B cell (primary cell): ENCODE data around the gene FARSB. TPM values are rescaled to one million over a fixed set of nuclear protein-coding genes. Genes with fewer than 3 reads are reported as not detected.

Source experiments
- ATAC-seq: fragments of 200-7000 bp; cut with Tn5 transposase; one replicate; pipeline ENCODE4 v1.10.0; 2021; ENCODE audit warnings: low read depth, mild to moderate bottlenecking, moderate number of reproducible peaks, moderate library complexity
- CTCF ChIA-PET: fragments of 350-600 bp; sonication (Branson Sonifier 250); formaldehyde crosslinking; loops from one replicate; lab custom pipeline; 2021; ENCODE audit warnings: antibody characterized with exemption, inconsistent platforms; lab: Charles Lee
- POLR2A ChIA-PET: fragments of 350-600 bp; sonication (Branson Sonifier 250); formaldehyde crosslinking; loops from one replicate; lab custom pipeline; 2021; ENCODE audit warnings: antibody characterized with exemption; lab: Charles Lee
- DNase-seq: peaks from one replicate; pipeline ENCODE4 v3.0.0; 2013
- H2AFZ ChIP-seq: 2 replicates; pipeline ENCODE4 v1.6.1; 2012; ENCODE audit warnings: mild to moderate bottlenecking, low read depth, low read length; ENCODE audit not compliant: insufficient read depth, poor library complexity, severe bottlenecking
- H3K27ac ChIP-seq, 2 donors: 1 replicate in 1 of 2; 2 replicates in 1 of 2; pipeline ENCODE4 v1.5.1; 2012 to 2013; ENCODE audit warnings: low read length in 2 of 2, mild to moderate bottlenecking in 2 of 2, moderate library complexity in 1 of 2
- H3K27me3 ChIP-seq, 4 experiments: fragments of 200-600 bp in 1 of 4; sonication (generic) in 1 of 4; replicated peaks in 1 of 4; 1 replicate in 2 of 4; 2 replicates in 2 of 4; pipeline versions ENCODE4 v1.6.1 to v1.7.0; 2013 to 2016; ENCODE audit warnings: low read length in 3 of 4, mild to moderate bottlenecking in 2 of 4, mixed read lengths in 1 of 4, moderate library complexity in 1 of 4; ENCODE audit not compliant: insufficient read depth in 4 of 4, control insufficient read depth in 3 of 4; ENCODE audit errors: control extremely low read depth in 1 of 4
- H3K36me3 ChIP-seq, 2 experiments: replicated peaks in 1 of 2; 1 replicate in 1 of 2; 2 replicates in 1 of 2; pipeline versions ENCODE4 v1.6.1 to v1.7.1; 2013; ENCODE audit warnings: low read length in 1 of 2; ENCODE audit not compliant: insufficient read depth in 2 of 2, control insufficient read depth in 1 of 2; ENCODE audit errors: control extremely low read depth in 1 of 2, extremely low read depth in 1 of 2
- H3K4me1 ChIP-seq, 2 donors: fragments of 200-600 bp in 1 of 2; sonication (generic) in 1 of 2; 1 replicate in 1 of 2; 2 replicates in 1 of 2; pipeline versions ENCODE4 v1.5.1 to v1.6.1; 2013 to 2017; ENCODE audit warnings: low read length in 2 of 2; ENCODE audit not compliant: control insufficient read depth in 2 of 2, insufficient read depth in 2 of 2
- H3K4me2 ChIP-seq: replicated peaks from 2 replicates; pipeline ENCODE3; 2012; ENCODE audit warnings: mild to moderate bottlenecking, low read depth, low read length; ENCODE audit not compliant: poor library complexity, severe bottlenecking
- H3K4me3 ChIP-seq, 5 experiments: fragments of 200-600 bp in 1 of 5; sonication (generic) in 1 of 5; 1 replicate in 3 of 5; 2 replicates in 2 of 5; pipeline versions ENCODE4 v1.5.1 to v1.7.0; 2011 to 2016; ENCODE audit warnings: low read length in 4 of 5, mild to moderate bottlenecking in 4 of 5, low read depth in 2 of 5, control low read depth in 1 of 5, moderate library complexity in 1 of 5; ENCODE audit not compliant: insufficient read depth in 1 of 5; ENCODE audit errors: control extremely low read depth in 1 of 5, extremely low read depth in 1 of 5
- H3K79me2 ChIP-seq: fragments of 200-600 bp; sonication (generic); one replicate; pipeline ENCODE4 v1.6.0; 2016; ENCODE audit warnings: low read length; ENCODE audit not compliant: control insufficient read depth, insufficient read depth
- H3K9ac ChIP-seq: fragments of 200-600 bp; sonication (generic); 2 replicates; pipeline ENCODE4 v1.6.1; 2017; ENCODE audit warnings: mild to moderate bottlenecking, low read length, moderate library complexity
- H3K9me3 ChIP-seq, 3 donors: one replicate each; pipeline versions ENCODE4 v1.6.1 to v1.7.1; 2013; ENCODE audit warnings: low read length in 2 of 3; ENCODE audit not compliant: control insufficient read depth in 2 of 3, insufficient read depth in 1 of 3; ENCODE audit errors: control extremely low read depth in 1 of 3
- H4K20me1 ChIP-seq: 2 replicates; pipeline ENCODE4 v1.6.0; 2012; ENCODE audit warnings: mild to moderate bottlenecking, low read length; ENCODE audit not compliant: insufficient read depth, control insufficient read depth, poor library complexity, severe bottlenecking
- H3K27ac Mint-ChIP-seq: one replicate; pipeline ENCODE4 v1.8.0; 2021; ENCODE audit warnings: mixed read lengths
- H3K27me3 Mint-ChIP-seq: one replicate; pipeline ENCODE4 v1.8.0; 2021; ENCODE audit warnings: mixed read lengths
- H3K4me1 Mint-ChIP-seq: one replicate; pipeline ENCODE4 v1.8.0; 2021; ENCODE audit warnings: mixed read lengths
- H3K4me3 Mint-ChIP-seq: one replicate; pipeline ENCODE4 v1.8.0; 2021; ENCODE audit warnings: mixed read lengths
- H3K9me3 Mint-ChIP-seq: one replicate; pipeline ENCODE4 v1.8.0; 2022; ENCODE audit warnings: mixed read lengths; ENCODE audit not compliant: insufficient read depth
- EZH2 ChIP-seq: IDR thresholded peaks from 2 replicates; pipeline ENCODE4 v1.6.1; 2012; ENCODE audit warnings: borderline replicate concordance, low read depth, mild to moderate bottlenecking, moderate library complexity, low read length; ENCODE audit not compliant: insufficient read depth, poor library complexity, severe bottlenecking
- WGBS: methylation state at CpG from one replicate; pipeline ENCODE4 v1.1.5; 2013; ENCODE audit warnings: missing lambda C conversion rate; ENCODE audit not compliant: insufficient coverage; 5-methylcytosine and 5-hydroxymethylcytosine counted together
- intact Hi-C: fragments of 100-400 bp; cut with micrococcal nuclease; formaldehyde crosslinking; loops from one replicate; pipeline ENCODE4 v1.10.0; 2022
- polyA plus RNA-seq: library from polyadenylated mRNA; depleted of rRNA; stranded (reverse); fragments of >200 nt; gene quantifications from 2 replicates; pipeline ENCODE4 v1.2.3, GENCODE V29; 2012
- total RNA-seq, 2 donors: library from RNA; stranded (reverse); fragments of 120-200 nt in 1 of 2; gene quantifications; 1 replicate in 1 of 2; 2 replicates in 1 of 2; pipeline versions ENCODE4 v1.2.3 to v1.2.4, GENCODE V29; 2013 to 2022
- TF ChIP-seq, protein P1 (sequence below): fragments of 200-600 bp; IDR thresholded peaks from one replicate; pipeline ENCODE4 v1.8.0; 2022; ENCODE audit warnings: antibody characterized with exemption, mild to moderate bottlenecking

Gene FARSB
- total and polyA plus RNA-seq, 2 donors (not counting 1 experiment from before 2014, with no cell fraction given), result 9.2 to 10.2 TPM

DNA sequence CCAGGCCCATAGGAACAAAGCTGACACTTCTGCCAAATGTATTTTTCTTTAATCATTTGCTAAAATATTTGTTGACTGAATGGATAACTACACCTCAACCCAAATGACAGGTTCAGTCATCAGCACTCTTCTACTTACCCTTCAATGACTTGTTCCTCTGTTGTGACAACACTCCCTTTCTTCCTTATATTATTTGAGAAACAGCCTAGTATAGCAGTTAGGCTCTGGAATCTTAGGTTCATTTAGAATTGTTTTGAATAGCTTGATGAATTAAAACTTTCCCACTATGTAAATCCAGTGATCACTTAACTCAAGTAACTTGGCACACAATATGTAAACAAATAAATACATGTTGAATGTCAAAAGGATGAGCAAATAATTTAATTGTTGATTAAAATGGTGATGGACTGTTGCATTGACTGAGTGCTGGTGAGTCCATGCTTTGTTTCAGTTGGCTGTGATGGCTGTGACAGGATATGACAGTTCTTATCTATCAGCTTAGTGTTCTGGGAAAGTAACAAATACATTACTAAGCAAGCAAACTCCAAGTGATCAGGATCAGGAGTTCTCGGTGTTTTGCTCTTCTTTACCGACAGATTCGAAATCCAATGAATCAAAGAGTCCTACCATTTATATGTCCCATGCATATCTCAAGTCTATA is 12.7 kb upstream of the FARSB start:
- H3K9me3 Mint-ChIP-seq, result no peaks in the 10 kb centered on the region
- intact Hi-C loops, result no loop called here
- TF ChIP-seq EZH2, result no peak
- TF ChIP-seq, protein P1, sequence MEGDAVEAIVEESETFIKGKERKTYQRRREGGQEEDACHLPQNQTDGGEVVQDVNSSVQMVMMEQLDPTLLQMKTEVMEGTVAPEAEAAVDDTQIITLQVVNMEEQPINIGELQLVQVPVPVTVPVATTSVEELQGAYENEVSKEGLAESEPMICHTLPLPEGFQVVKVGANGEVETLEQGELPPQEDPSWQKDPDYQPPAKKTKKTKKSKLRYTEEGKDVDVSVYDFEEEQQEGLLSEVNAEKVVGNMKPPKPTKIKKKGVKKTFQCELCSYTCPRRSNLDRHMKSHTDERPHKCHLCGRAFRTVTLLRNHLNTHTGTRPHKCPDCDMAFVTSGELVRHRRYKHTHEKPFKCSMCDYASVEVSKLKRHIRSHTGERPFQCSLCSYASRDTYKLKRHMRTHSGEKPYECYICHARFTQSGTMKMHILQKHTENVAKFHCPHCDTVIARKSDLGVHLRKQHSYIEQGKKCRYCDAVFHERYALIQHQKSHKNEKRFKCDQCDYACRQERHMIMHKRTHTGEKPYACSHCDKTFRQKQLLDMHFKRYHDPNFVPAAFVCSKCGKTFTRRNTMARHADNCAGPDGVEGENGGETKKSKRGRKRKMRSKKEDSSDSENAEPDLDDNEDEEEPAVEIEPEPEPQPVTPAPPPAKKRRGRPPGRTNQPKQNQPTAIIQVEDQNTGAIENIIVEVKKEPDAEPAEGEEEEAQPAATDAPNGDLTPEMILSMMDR, result no peak
- no peak overlapping the region for H3K27ac Mint-ChIP-seq
- H3K36me3 ChIP-seq, result no peaks in the 10 kb centered on the region
- no peak overlapping the region for H3K27ac ChIP-seq
- POLR2A ChIA-PET, result no interaction called here
- no peak for DNase-seq
- H3K4me1 ChIP-seq, result peaks cover 8 to 10% of the 10 kb centered on the region in 2 donors
- no peaks in the 10 kb centered on the region for H4K20me1 ChIP-seq
- H3K27me3 ChIP-seq, result peaks cover 0 to 32% (median 26%) of the 10 kb centered on the region in 4 experiments
- no peak overlapping the region for H3K4me3 ChIP-seq
- no peak for ATAC-seq
- peaks cover 10% of the 10 kb centered on the region for H3K4me1 Mint-ChIP-seq
- H3K27me3 Mint-ChIP-seq, result peaks cover 56% of the 10 kb centered on the region
- H3K79me2 ChIP-seq, result no peaks in the 10 kb centered on the region
- WGBS, result 100% methylated on average over 3 of the region's 3 CpGs
- CTCF ChIA-PET, result no interaction called here
- no peak overlapping the region for H3K4me2 ChIP-seq
- peaks cover 0 to 4% (median 3%) of the 10 kb centered on the region in 3 donors for H3K9me3 ChIP-seq
- H3K9ac ChIP-seq, result no peak overlapping the region
- no peak overlapping the region for H3K4me3 Mint-ChIP-seq
- no peak overlapping the region for H2AFZ ChIP-seq

DNA sequence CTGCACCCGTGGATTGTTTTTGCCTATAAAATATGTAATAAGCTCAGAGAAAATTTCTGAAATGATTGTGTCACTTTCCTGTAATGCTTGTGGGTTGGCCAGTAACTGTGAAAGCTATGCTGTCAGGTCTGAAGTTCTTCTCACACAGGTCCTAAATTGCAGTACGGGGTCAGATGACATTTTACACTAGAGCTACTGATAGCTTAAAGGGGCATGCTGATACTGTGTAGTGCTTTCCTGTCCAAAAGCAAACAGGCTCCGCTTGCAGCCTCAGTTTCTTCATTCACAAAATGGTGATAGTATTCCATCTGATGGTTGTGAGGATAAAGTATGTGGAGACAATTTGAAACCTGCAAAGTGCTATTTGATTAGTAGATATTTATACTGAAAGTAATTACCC is 7.6 kb upstream of the FARSB start:
- Histone ChIP-seq H3K36me3 (no peaks in the 10 kb centered on the region), H3K4me3 (no peak overlapping the region), H3K4me1 (no peaks in the 10 kb centered on the region), H2AFZ (no peak overlapping the region), H4K20me1 (no peaks in the 10 kb centered on the region), H3K27me3 (peaks cover 0 to 2% (median 0%) of the 10 kb centered on the region in 4 experiments), H3K4me2 (no peak overlapping the region), H3K9me3 (peaks cover 0 to 1% (median 0%) of the 10 kb centered on the region in 3 donors), H3K9ac (no peak overlapping the region), H3K27ac (no peak overlapping the region), H3K79me2 (no peaks in the 10 kb centered on the region)
- no peak for ATAC-seq
- Mint-ChIP-seq H3K27me3 (peaks cover 16% of the 10 kb centered on the region), H3K4me3 (no peak overlapping the region), H3K27ac (no peak overlapping the region), H3K4me1 (no peaks in the 10 kb centered on the region), H3K9me3 (no peaks in the 10 kb centered on the region)
- CTCF ChIA-PET, result no interaction called here
- intact Hi-C loops, result no loop called here
- WGBS, result 80% methylated on average over 2 of the region's 3 CpGs
- no peak for DNase-seq
- POLR2A ChIA-PET, result no interaction called here
- no peak for TF ChIP-seq EZH2
- TF ChIP-seq, protein P1, result no peak
